ENCODE results near the gene DPP6. TPM values are rescaled to one million over a fixed set of nuclear protein-coding genes. Genes with fewer than 3 reads are reported as not detected.
A peak's percentile ranks its signal among the peaks of the same experiment; 100 is the strongest.

Gene DPP6
- total and polyA plus RNA-seq, 5 donors from 2014 or later = not detected

DNA sequence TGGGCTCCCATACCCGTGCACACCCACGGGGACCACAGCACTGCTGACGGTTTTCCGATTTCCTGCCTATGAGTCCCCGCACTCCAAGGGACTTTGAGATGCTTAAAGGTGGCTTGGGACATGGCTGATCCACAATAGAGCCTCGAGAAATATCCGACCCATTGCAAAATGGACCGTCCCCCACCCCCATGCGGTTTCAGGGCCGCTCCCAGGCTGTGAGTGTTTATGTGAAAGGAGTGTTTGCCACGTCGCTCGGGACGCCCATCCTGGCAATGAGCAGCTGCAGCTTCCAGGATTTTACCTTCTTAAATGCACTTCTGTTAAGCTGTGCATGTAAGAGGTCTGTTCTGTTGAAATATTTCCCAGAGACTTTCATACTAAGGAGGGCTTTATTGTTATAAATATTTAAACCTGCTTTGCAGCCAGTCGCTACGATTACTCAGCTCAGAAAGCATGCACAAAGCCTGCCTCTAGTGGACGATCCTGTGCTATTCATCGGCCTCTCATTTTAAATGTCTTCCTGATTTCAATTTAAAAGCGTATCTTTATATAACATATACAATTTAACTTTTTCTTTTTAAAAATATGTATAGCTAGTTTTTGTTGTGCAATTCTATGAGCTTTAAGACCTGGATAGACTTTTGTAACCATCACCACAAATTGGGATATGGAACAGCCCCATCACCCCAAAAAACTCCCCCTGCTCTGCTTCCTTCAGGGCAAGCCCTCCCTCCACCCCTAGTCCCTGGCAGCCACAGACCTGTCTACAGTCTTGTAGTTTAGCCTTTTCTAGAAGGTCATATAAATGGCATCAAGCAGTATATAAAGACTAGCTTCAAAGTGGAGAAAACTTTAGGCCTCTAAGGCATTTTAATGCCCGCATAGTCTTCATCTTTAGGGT is 532.4 kb downstream of the DPP6 start:
- Mint-ChIP-seq H3K27ac (no peak overlapping the region), H3K36me3 (no peaks in the 10 kb centered on the region), H3K4me1 (no peaks in the 10 kb centered on the region), H3K27me3 (no peaks in the 10 kb centered on the region), H3K4me3 (no peak overlapping the region), H3K9me3 (peaks cover 0 to 13% (median 0%) of the 10 kb centered on the region in 7 donors)
- H3K4me3 ChIP-seq (ENCODE audit: low read depth, low read length) = no peak overlapping the region
- H3K4me1 ChIP-seq (ENCODE audit: control insufficient read depth, insufficient read depth, low read length, poor library complexity, severe bottlenecking) = no peaks in the 10 kb centered on the region
- ATAC-seq (ENCODE audit: low read depth in 2 of 2) (no peak), DNase-seq (no peak)
- no peaks in the 10 kb centered on the region for H3K27me3 ChIP-seq (ENCODE audit: control insufficient read depth, insufficient read depth, low read length)
- no peak overlapping the region for H3K27ac ChIP-seq (ENCODE audit: insufficient read depth, low read length, poor library complexity, severe bottlenecking)
- H3K9me3 ChIP-seq (ENCODE audit: control insufficient read depth in 2 of 2, low read length in 2 of 2) = no peaks in the 10 kb centered on the region
- H3K36me3 ChIP-seq (ENCODE audit: control insufficient read depth, insufficient read depth, low read length) = no peaks in the 10 kb centered on the region

DNA sequence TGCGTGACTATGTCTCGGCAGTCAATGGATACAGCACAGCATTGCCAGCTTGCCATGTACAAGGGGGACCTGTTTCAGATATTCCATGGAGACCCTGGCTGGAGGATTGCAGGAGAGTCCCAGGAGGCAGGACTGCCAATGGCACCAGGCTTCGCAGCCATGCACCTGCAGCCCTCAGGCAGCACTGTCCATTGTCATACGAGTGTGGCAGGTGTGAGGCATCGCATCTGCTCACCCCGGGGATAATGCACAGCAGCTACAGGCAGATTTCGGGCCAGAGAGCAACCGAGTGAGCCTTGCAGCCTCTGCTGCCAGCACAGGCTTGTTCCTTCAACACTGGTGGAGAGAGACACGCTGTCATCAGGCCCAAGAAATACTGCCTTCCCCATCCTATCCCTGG is 535.6 kb downstream of the DPP6 start:
- H3K4me1 Mint-ChIP-seq = no peaks in the 10 kb centered on the region
- H3K27me3 ChIP-seq (ENCODE audit: control insufficient read depth, insufficient read depth, low read length) = no peaks in the 10 kb centered on the region
- no peaks in the 10 kb centered on the region for H3K4me1 ChIP-seq (ENCODE audit: control insufficient read depth, insufficient read depth, low read length, poor library complexity, severe bottlenecking)
- no peak for ATAC-seq (ENCODE audit: low read depth in 2 of 2)
- no peak overlapping the region for H3K27ac ChIP-seq (ENCODE audit: insufficient read depth, low read length, poor library complexity, severe bottlenecking)
- H3K27ac Mint-ChIP-seq = no peak overlapping the region
- H3K9me3 ChIP-seq (ENCODE audit: control insufficient read depth in 2 of 2, low read length in 2 of 2) = no peaks in the 10 kb centered on the region
- H3K27me3 Mint-ChIP-seq = no peaks in the 10 kb centered on the region
- no peak overlapping the region for H3K4me3 Mint-ChIP-seq
- H3K36me3 Mint-ChIP-seq = no peaks in the 10 kb centered on the region
- no peaks in the 10 kb centered on the region for H3K36me3 ChIP-seq (ENCODE audit: control insufficient read depth, insufficient read depth, low read length)
- H3K4me3 ChIP-seq (ENCODE audit: low read depth, low read length) = no peak overlapping the region
- peaks cover 0 to 8% (median 3%) of the 10 kb centered on the region in 7 donors for H3K9me3 Mint-ChIP-seq
- no peak for DNase-seq

DNA sequence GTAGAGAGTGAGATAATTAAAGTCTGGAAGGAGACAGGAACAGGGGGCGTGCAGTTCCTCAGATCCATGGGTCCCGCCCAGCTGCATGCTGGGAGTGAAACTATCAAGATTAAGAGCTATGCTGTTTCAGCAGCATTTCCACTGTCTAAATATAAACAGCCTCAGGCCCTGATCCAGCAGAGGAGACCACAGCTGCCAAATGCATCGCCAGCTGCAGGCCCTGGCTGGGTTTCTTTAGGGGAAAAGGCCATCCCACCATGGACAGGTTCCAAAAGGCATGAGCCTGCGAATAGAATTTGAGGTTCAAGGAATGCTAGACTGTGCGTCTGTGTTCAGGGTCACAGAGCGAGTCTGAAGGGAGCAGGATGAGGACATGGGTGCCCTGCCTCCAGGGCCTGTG is 539.3 kb downstream of the DPP6 start:
- ATAC-seq (ENCODE audit: low read depth in 2 of 2) = no peak
- H3K4me1 Mint-ChIP-seq = no peaks in the 10 kb centered on the region
- no peaks in the 10 kb centered on the region for H3K27me3 Mint-ChIP-seq
- H3K36me3 Mint-ChIP-seq = no peaks in the 10 kb centered on the region
- Histone ChIP-seq H3K4me1 (ENCODE audit: control insufficient read depth, insufficient read depth, low read length, poor library complexity, severe bottlenecking) (no peaks in the 10 kb centered on the region), H3K36me3 (ENCODE audit: control insufficient read depth, insufficient read depth, low read length) (no peaks in the 10 kb centered on the region), H3K27ac (ENCODE audit: insufficient read depth, low read length, poor library complexity, severe bottlenecking) (no peak overlapping the region), H3K9me3 (ENCODE audit: control insufficient read depth in 2 of 2, low read length in 2 of 2) (no peaks in the 10 kb centered on the region), H3K27me3 (ENCODE audit: control insufficient read depth, insufficient read depth, low read length) (no peaks in the 10 kb centered on the region), H3K4me3 (ENCODE audit: low read depth, low read length) (no peak overlapping the region)
- H3K4me3 Mint-ChIP-seq = no peak overlapping the region
- peaks cover 0 to 4% (median 0%) of the 10 kb centered on the region in 7 donors for H3K9me3 Mint-ChIP-seq
- no peak for DNase-seq
- H3K27ac Mint-ChIP-seq = peak overlapping the region in 1 of 3 donors; percentile 58

DNA sequence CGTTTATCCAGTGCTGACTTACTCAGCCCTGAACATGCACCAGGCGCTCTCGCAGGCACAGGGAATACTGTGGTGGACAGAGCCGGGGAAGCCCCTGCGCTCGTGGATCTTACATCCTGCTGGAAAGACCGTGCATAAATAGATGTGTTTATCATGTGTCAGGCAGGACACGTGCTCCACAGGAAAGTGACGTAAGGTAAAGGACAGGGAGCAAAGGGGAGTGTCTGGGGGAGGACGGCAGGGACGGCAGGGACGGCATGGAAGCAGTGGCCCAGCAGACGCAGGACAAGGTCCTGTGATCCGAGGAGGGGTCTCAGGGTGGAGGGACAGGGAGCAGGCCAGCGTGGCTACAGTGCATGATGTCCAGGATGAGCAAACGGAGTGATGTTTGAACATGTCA is 540.2 kb downstream of the DPP6 start:
- no peak overlapping the region for H3K27ac Mint-ChIP-seq
- no peaks in the 10 kb centered on the region for H3K4me1 ChIP-seq (ENCODE audit: control insufficient read depth, insufficient read depth, low read length, poor library complexity, severe bottlenecking)
- no peaks in the 10 kb centered on the region for H3K4me1 Mint-ChIP-seq
- no peak for DNase-seq
- H3K27me3 ChIP-seq (ENCODE audit: control insufficient read depth, insufficient read depth, low read length) = no peaks in the 10 kb centered on the region
- no peaks in the 10 kb centered on the region for H3K36me3 ChIP-seq (ENCODE audit: control insufficient read depth, insufficient read depth, low read length)
- peaks cover 0 to 4% (median 0%) of the 10 kb centered on the region in 7 donors for H3K9me3 Mint-ChIP-seq
- no peaks in the 10 kb centered on the region for H3K36me3 Mint-ChIP-seq
- no peaks in the 10 kb centered on the region for H3K9me3 ChIP-seq (ENCODE audit: control insufficient read depth in 2 of 2, low read length in 2 of 2)
- no peak for ATAC-seq (ENCODE audit: low read depth in 2 of 2)
- H3K4me3 Mint-ChIP-seq = no peak overlapping the region
- no peak overlapping the region for H3K27ac ChIP-seq (ENCODE audit: insufficient read depth, low read length, poor library complexity, severe bottlenecking)
- no peaks in the 10 kb centered on the region for H3K27me3 Mint-ChIP-seq
- H3K4me3 ChIP-seq (ENCODE audit: low read depth, low read length) = no peak overlapping the region

DNA sequence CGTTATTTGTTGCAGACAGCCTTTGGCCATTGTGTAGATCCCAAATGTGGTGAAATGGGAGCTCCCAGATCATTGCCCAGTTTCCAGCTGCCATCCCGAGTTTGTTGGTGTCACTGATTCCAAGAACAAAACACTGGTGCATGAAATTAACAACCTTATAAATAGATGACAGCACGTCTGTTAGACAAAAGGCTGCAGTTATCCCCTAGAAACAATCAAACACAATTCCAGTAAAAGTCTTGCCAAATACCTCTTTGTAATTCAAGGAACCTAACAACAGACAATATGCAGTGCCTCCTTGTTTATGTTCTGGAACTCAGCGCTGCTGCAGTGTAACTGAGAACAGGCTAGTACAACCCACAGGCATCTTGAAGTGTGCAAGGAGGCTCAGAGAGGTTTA is 546.2 kb downstream of the DPP6 start:
- ATAC-seq (ENCODE audit: low read depth in 2 of 2) (no peak), DNase-seq (no peak)
- no peaks in the 10 kb centered on the region for H3K36me3 ChIP-seq (ENCODE audit: control insufficient read depth, insufficient read depth, low read length)
- H3K27ac Mint-ChIP-seq = no peak overlapping the region
- no peak overlapping the region for H3K4me3 ChIP-seq (ENCODE audit: low read depth, low read length)
- H3K27me3 Mint-ChIP-seq = no peaks in the 10 kb centered on the region
- H3K4me1 ChIP-seq (ENCODE audit: control insufficient read depth, insufficient read depth, low read length, poor library complexity, severe bottlenecking) = no peaks in the 10 kb centered on the region
- no peaks in the 10 kb centered on the region for H3K36me3 Mint-ChIP-seq
- H3K27ac ChIP-seq (ENCODE audit: insufficient read depth, low read length, poor library complexity, severe bottlenecking) = no peak overlapping the region
- H3K27me3 ChIP-seq (ENCODE audit: control insufficient read depth, insufficient read depth, low read length) = no peaks in the 10 kb centered on the region
- H3K9me3 Mint-ChIP-seq = peaks cover 0 to 3% (median 0%) of the 10 kb centered on the region in 7 donors
- H3K4me3 Mint-ChIP-seq = no peak overlapping the region
- H3K9me3 ChIP-seq (ENCODE audit: control insufficient read depth in 2 of 2, low read length in 2 of 2) = no peaks in the 10 kb centered on the region
- H3K4me1 Mint-ChIP-seq = no peaks in the 10 kb centered on the region

DNA sequence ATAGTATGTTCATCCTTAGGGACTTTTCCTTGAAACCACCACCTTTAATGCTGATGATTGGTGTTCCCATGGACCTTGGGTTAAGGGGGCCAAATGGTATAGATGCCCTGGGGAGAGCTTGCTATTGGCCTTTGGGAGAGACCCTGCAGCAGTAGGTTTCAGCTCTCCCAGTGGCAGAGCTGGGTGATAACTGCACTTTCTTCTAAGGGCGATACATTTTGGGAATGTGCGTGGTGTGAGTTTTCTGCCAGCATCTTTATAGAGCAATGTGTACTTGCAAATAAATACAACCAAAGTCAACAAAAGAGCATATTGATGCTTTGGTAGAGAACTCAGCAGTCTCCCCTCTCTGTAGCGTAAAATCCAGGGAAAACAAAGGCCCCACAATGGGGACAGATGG is 546.7 kb downstream of the DPP6 start:
- Histone ChIP-seq H3K4me1 (ENCODE audit: control insufficient read depth, insufficient read depth, low read length, poor library complexity, severe bottlenecking) (no peaks in the 10 kb centered on the region), H3K9me3 (ENCODE audit: control insufficient read depth in 2 of 2, low read length in 2 of 2) (no peaks in the 10 kb centered on the region), H3K36me3 (ENCODE audit: control insufficient read depth, insufficient read depth, low read length) (no peaks in the 10 kb centered on the region), H3K4me3 (ENCODE audit: low read depth, low read length) (no peak overlapping the region), H3K27ac (ENCODE audit: insufficient read depth, low read length, poor library complexity, severe bottlenecking) (no peak overlapping the region), H3K27me3 (ENCODE audit: control insufficient read depth, insufficient read depth, low read length) (no peaks in the 10 kb centered on the region)
- H3K4me3 Mint-ChIP-seq = no peak overlapping the region
- H3K27ac Mint-ChIP-seq = no peak overlapping the region
- no peak for ATAC-seq (ENCODE audit: low read depth in 2 of 2)
- H3K36me3 Mint-ChIP-seq = no peaks in the 10 kb centered on the region
- no peak for DNase-seq
- no peaks in the 10 kb centered on the region for H3K27me3 Mint-ChIP-seq
- H3K4me1 Mint-ChIP-seq = no peaks in the 10 kb centered on the region
- H3K9me3 Mint-ChIP-seq = peaks cover 0 to 3% (median 0%) of the 10 kb centered on the region in 7 donors

DNA sequence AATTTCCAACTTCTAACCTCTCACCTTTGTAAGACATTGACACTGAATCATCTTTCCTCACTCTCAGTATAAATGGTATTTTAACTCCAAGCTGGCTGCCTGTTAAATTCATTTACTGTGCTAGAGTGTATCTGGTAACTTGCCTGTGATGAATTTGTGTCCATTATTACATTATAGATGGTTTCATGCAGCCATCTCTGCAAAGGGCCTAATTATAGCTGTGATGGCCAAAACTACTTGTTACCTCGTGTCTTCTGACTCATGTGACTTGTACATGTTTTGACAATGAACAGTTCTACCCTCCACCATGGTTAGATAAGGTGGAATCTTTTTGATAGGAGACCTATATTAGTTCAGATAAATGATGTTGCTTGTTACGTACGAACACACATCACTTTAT is 558.7 kb downstream of the DPP6 start:
- H3K27me3 Mint-ChIP-seq = no peaks in the 10 kb centered on the region
- H3K36me3 Mint-ChIP-seq = no peaks in the 10 kb centered on the region

DNA sequence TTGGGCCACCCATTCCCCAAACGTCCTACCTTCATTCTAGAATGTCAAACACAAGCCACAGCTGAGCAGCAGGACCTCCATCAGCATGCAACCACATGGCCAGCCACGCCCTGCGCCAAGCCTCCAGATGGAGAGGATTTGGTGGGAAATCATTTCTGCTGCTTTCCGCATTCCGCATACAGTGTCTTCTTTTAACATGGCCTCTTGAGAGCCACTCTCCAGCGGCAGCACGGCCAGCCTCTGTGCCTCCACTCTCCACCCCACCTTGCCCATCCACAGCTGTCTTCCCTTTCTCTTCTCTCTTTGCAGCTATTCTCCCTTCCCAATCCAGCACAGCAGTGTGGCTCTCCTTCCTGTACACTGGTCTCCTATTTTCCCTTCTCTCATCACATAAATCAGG is 561.6 kb downstream of the DPP6 start:
- Histone ChIP-seq H3K4me3 (ENCODE audit: low read depth, low read length) (no peak overlapping the region), H3K27me3 (ENCODE audit: control insufficient read depth, insufficient read depth, low read length) (no peaks in the 10 kb centered on the region), H3K9me3 (ENCODE audit: control insufficient read depth in 2 of 2, low read length in 2 of 2) (no peaks in the 10 kb centered on the region), H3K36me3 (ENCODE audit: control insufficient read depth, insufficient read depth, low read length) (no peaks in the 10 kb centered on the region), H3K27ac (ENCODE audit: insufficient read depth, low read length, poor library complexity, severe bottlenecking) (no peak overlapping the region), H3K4me1 (ENCODE audit: control insufficient read depth, insufficient read depth, low read length, poor library complexity, severe bottlenecking) (no peaks in the 10 kb centered on the region)
- Mint-ChIP-seq H3K4me3 (no peak overlapping the region), H3K27ac (no peak overlapping the region), H3K4me1 (no peaks in the 10 kb centered on the region), H3K27me3 (no peaks in the 10 kb centered on the region), H3K36me3 (no peaks in the 10 kb centered on the region), H3K9me3 (peaks cover 0 to 5% (median 0%) of the 10 kb centered on the region in 7 donors)
- no peak for ATAC-seq (ENCODE audit: low read depth in 2 of 2)
- DNase-seq = no peak

More for the DNA sequence above, 558.7 kb downstream of the DPP6 start:
- no peaks in the 10 kb centered on the region for H3K4me1 Mint-ChIP-seq
- no peak overlapping the region for H3K27ac Mint-ChIP-seq
- no peaks in the 10 kb centered on the region for H3K36me3 ChIP-seq (ENCODE audit: control insufficient read depth, insufficient read depth, low read length)
- no peak overlapping the region for H3K4me3 ChIP-seq (ENCODE audit: low read depth, low read length)
- ATAC-seq (ENCODE audit: low read depth in 2 of 2) (no peak), DNase-seq (no peak)
- no peaks in the 10 kb centered on the region for H3K9me3 ChIP-seq (ENCODE audit: control insufficient read depth in 2 of 2, low read length in 2 of 2)
- H3K27ac ChIP-seq (ENCODE audit: insufficient read depth, low read length, poor library complexity, severe bottlenecking) = no peak overlapping the region
- H3K4me3 Mint-ChIP-seq = no peak overlapping the region
- H3K9me3 Mint-ChIP-seq = peaks cover 0 to 4% (median 0%) of the 10 kb centered on the region in 7 donors
- no peaks in the 10 kb centered on the region for H3K27me3 ChIP-seq (ENCODE audit: control insufficient read depth, insufficient read depth, low read length)
- no peaks in the 10 kb centered on the region for H3K4me1 ChIP-seq (ENCODE audit: control insufficient read depth, insufficient read depth, low read length, poor library complexity, severe bottlenecking)
